MCF 10A (cell line): ENCODE measurements around the gene TSPAN11. TPM values are rescaled to one million over a fixed set of nuclear protein-coding genes. Genes with fewer than 3 reads are reported as not detected.
"Not testable (repeated sequence)": the region's sequence is repeated elsewhere in the genome, so short reads cannot be mapped to it uniquely, and the experiment has no call there.

Source experiments
- BruUV-seq: library from RNA; stranded (reverse); fragments of 400-500 nt; replicated peaks from 2 replicates; lab custom pipeline; 2021; lab: Mats Ljungman, UMichigan
- CTCF ChIA-PET: fragments of 300-600 bp; sonication (Branson Sonifier 250); formaldehyde crosslinking; extraction: SDS; loops from one replicate; lab custom pipeline; 2021; ENCODE audit warnings: antibody characterized with exemption, inconsistent platforms; lab: Yijun Ruan, JAX
- POLR2A ChIA-PET: fragments of 300-600, 350-650 bp; sonication (Branson Sonifier 250); formaldehyde crosslinking; extraction: SDS; loops from one replicate; lab custom pipeline; 2020; ENCODE audit warnings: antibody characterized with exemption, inconsistent platforms; lab: Yijun Ruan, JAX
- DNase-seq: peaks from one replicate; pipeline ENCODE4 v3.0.0-alpha.2; 2018; ENCODE audit not compliant: unreplicated experiment
- H3K27ac Mint-ChIP-seq: one replicate; pipeline ENCODE4 v1.8.0; 2022; ENCODE audit warnings: mild to moderate bottlenecking, low read depth, mixed read lengths; ENCODE audit not compliant: unreplicated experiment
- H3K27me3 Mint-ChIP-seq: one replicate; pipeline ENCODE4 v1.8.0; 2022; ENCODE audit warnings: mixed read lengths; ENCODE audit not compliant: insufficient read depth, unreplicated experiment
- H3K36me3 Mint-ChIP-seq: one replicate; pipeline ENCODE4 v1.8.0; 2022; ENCODE audit warnings: mild to moderate bottlenecking, moderate library complexity, mixed read lengths; ENCODE audit not compliant: insufficient read depth, unreplicated experiment
- H3K4me1 Mint-ChIP-seq: one replicate; pipeline ENCODE4 v1.8.0; 2022; ENCODE audit warnings: mixed read lengths; ENCODE audit not compliant: insufficient read depth, unreplicated experiment
- H3K4me3 Mint-ChIP-seq: one replicate; pipeline ENCODE4 v1.8.0; 2022; ENCODE audit warnings: mild to moderate bottlenecking, moderate library complexity, mixed read lengths; ENCODE audit not compliant: unreplicated experiment
- H3K9me3 Mint-ChIP-seq: one replicate; pipeline ENCODE4 v1.8.0; 2022; ENCODE audit warnings: mixed read lengths; ENCODE audit not compliant: unreplicated experiment
- intact Hi-C: fragments of 100-400 bp; cut with micrococcal nuclease; formaldehyde crosslinking; loops from 2 replicates; pipeline ENCODE4 v1.14.1; 2022
- total RNA-seq: library from RNA; stranded (reverse); gene quantifications from 2 replicates; pipeline ENCODE4 v1.2.3, GENCODE V29; 2022
- TF ChIP-seq, protein P1 (sequence below): fragments of 200-600 bp; IDR thresholded peaks from one replicate; pipeline ENCODE4 v1.8.0; 2022; ENCODE audit warnings: antibody characterized with exemption, mild to moderate bottlenecking; ENCODE audit not compliant: unreplicated experiment

Gene TSPAN11
- total RNA-seq, 1 experiment from 2014 or later: not detected

DNA sequence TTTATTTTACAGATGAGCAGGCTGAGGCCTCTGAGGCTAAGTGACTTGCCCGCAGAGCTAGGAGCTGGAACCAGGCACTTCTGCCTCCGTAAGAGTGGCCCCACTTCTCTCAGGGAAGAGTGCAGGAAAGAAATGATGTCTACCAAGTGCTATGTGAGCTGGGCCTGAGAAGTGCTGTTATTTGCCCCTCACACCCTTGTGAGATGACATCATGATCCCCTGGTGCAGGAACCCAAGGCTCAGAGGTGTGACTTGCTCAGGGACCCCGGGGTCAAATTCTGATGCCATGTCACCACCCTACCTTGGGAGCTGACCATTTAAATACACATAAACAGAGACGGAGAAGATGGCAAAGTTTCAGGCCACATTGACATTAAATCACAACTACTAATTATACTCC, 83.4 kb downstream of the TSPAN11 start:
- no peak overlapping the region for H3K27ac Mint-ChIP-seq
- BruUV-seq: no TSS peak
- TF ChIP-seq, protein P1, sequence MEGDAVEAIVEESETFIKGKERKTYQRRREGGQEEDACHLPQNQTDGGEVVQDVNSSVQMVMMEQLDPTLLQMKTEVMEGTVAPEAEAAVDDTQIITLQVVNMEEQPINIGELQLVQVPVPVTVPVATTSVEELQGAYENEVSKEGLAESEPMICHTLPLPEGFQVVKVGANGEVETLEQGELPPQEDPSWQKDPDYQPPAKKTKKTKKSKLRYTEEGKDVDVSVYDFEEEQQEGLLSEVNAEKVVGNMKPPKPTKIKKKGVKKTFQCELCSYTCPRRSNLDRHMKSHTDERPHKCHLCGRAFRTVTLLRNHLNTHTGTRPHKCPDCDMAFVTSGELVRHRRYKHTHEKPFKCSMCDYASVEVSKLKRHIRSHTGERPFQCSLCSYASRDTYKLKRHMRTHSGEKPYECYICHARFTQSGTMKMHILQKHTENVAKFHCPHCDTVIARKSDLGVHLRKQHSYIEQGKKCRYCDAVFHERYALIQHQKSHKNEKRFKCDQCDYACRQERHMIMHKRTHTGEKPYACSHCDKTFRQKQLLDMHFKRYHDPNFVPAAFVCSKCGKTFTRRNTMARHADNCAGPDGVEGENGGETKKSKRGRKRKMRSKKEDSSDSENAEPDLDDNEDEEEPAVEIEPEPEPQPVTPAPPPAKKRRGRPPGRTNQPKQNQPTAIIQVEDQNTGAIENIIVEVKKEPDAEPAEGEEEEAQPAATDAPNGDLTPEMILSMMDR: no peak
- no peak overlapping the region for H3K4me3 Mint-ChIP-seq
- ChIA-PET CTCF (no interaction called here), POLR2A (no interaction called here)
- DNase-seq: no peak
- peaks cover 6% of the 10 kb centered on the region for H3K4me1 Mint-ChIP-seq
- no peaks in the 10 kb centered on the region for H3K36me3 Mint-ChIP-seq
- intact Hi-C loops: no loop called here
- H3K27me3 Mint-ChIP-seq: peaks cover 25% of the 10 kb centered on the region
- H3K9me3 Mint-ChIP-seq: no peaks in the 10 kb centered on the region

DNA sequence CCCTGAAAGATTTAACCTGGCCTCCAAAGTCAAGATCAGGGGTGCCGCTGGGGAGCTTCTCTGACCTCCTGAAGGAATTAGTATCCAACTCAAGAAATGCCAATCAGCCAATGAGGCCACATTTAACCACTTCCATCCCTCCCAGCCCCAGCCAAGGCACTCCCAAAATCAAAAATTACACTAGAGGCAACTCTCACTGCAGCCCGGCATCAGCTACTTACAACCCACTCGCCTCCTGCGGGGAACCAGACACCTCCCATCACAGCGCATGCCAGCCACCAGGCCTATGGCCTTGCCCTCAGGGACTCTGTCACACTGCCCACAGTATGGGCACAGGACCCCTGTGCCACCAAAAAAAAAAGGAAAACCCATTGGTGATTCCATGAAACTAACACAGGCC, 84.8 kb downstream of the TSPAN11 start:
- ChIA-PET POLR2A (interaction anchor here (0.5 to 1.3 kb wide), 2 partner anchors 11 to 143 kb away, joined by 3 to 4 read pairs; no protein-coding TSS in a partner anchor), CTCF (interaction anchor here (0.6 to 0.7 kb wide), 2 partner anchors 45 to 77 kb away, joined by 3 read pairs; no protein-coding TSS in a partner anchor)
- no peak overlapping the region for H3K4me3 Mint-ChIP-seq
- BruUV-seq: no TSS peak
- no peaks in the 10 kb centered on the region for H3K9me3 Mint-ChIP-seq
- no peaks in the 10 kb centered on the region for H3K4me1 Mint-ChIP-seq
- no peaks in the 10 kb centered on the region for H3K36me3 Mint-ChIP-seq
- intact Hi-C loops: no loop called here
- TF ChIP-seq, protein P1: no peak
- DNase-seq: no peak
- peaks cover 38% of the 10 kb centered on the region for H3K27me3 Mint-ChIP-seq
- H3K27ac Mint-ChIP-seq: no peak overlapping the region

DNA sequence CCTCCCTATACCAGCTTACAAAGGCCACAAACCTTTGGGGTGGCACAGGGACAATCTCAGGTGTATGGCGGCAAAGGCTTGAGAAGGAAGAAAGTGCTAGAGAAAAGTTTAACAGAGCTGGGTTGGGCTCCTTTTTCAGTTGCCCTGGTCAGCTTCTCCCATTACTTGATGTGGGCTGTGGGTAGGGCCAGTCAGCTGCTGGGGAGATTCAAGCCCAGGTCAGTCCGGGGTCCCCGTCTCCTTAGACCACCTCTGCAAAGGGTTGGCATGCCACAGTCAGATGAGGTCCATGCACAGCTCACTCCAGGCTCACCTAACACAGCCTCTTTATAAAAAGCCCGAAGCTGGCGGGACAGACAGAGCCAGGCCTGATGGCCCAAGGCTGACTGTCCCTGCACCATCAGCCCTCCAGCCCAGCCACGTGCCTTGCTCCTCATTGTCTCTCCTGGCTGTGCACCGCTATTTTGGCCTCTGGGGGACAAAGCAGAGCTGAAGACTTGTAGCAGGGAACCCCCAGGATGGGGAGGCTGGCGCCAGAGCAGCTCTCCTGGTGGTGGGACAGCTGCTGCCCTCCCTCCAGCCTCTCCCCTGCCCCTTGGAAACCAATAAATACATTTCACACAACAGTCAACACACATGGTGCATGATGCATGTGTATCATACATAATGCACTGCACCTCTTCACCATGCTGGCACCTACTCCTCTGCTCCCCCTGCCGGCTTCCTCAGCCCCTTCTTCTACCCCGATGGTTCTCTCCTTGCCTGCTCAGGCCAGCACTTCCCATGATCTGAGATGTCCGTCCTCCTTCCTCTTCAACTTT, 85.4 kb downstream of the TSPAN11 start:
- H3K9me3 Mint-ChIP-seq: no peaks in the 10 kb centered on the region
- H3K4me3 Mint-ChIP-seq: no peak overlapping the region
- no peak overlapping the region for H3K27ac Mint-ChIP-seq
- TF ChIP-seq, protein P1: no peak
- ChIA-PET POLR2A (interaction anchor here (1.3 kb wide), 1 partner anchor 11 kb away, joined by 4 read pairs; no protein-coding TSS in a partner anchor), CTCF (interaction anchor here (0.6 to 0.7 kb wide), 3 partner anchors 27 to 1921 kb away, joined by 3 to 4 read pairs (median 3); no protein-coding TSS in a partner anchor)
- no peak for DNase-seq
- H3K36me3 Mint-ChIP-seq: no peaks in the 10 kb centered on the region
- intact Hi-C loops: no loop called here
- BruUV-seq: no TSS peak
- H3K4me1 Mint-ChIP-seq: no peaks in the 10 kb centered on the region
- H3K27me3 Mint-ChIP-seq: peaks cover 38% of the 10 kb centered on the region

DNA sequence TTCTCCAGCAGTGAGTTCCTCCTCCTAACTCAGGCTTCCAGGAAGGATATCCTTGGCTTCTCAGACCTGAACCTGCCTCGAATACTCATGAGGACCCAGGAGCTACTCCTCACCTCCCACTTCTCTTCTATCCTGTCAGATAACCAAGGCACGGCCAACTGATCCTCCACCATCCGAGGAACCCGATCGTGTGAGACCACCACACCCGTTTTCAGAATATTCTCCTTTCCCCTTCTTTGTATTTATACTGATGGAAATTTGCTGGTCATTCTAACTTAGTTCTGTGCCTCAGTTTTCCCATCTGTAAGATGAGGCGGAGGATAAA, 86.0 kb downstream of the TSPAN11 start:
- BruUV-seq, H3K4me3 Mint-ChIP-seq, DNase-seq, H3K4me1 Mint-ChIP-seq, intact Hi-C loops, H3K36me3 Mint-ChIP-seq, POLR2A ChIA-PET, H3K27ac Mint-ChIP-seq, H3K9me3 Mint-ChIP-seq: not testable (repeated sequence)
- CTCF ChIA-PET: interaction anchor here (0.6 to 0.7 kb wide), 3 partner anchors 27 to 1921 kb away, joined by 3 to 4 read pairs (median 3); no protein-coding TSS in a partner anchor
- H3K27me3 Mint-ChIP-seq: peaks cover 38% of the 10 kb centered on the region
